ENCODE data around the gene SHC4. TPM values are rescaled to one million over a fixed set of nuclear protein-coding genes. Genes with fewer than 3 reads are reported as not detected.

SHC4 gene
- total RNA-seq, 2 donors from 2014 or later = 0.34 to 1.4 TPM

- Mint-ChIP-seq H3K9me3 (peaks cover 0 to 9% of the 10 kb centered on the region in 2 donors), H3K36me3 (peaks cover 14 to 27% of the 10 kb centered on the region in 2 donors), H3K27ac (no peak overlapping the region)
- ATAC-seq (no peak), DNase-seq (ENCODE audit: low spot score in 2 of 2) (no peak)
Observed at GRCh38 chr15:48880070-48880634, 83.6 kb downstream of the SHC4 start.

- peak; percentile 92 to 94 for DNase-seq (ENCODE audit: low spot score in 2 of 2)
- ATAC-seq = peak; percentile 92 to 95
- Mint-ChIP-seq H3K9me3 (peaks cover 0 to 9% of the 10 kb centered on the region in 2 donors), H3K36me3 (peaks cover 14 to 27% of the 10 kb centered on the region in 2 donors), H3K27ac (peak within 1 kb of the TSS; percentile 90 to 99)
Observed at GRCh38 chr15:48877630-48878595, 85.8 kb downstream of the SHC4 start, which contains the start of gene EID1. EID1 (plus strand) TSS chr15:48878134; CDS start chr15:48878177, 43 bp downstream.

- Mint-ChIP-seq H3K9me3 (peaks cover 0 to 9% of the 10 kb centered on the region in 2 donors), H3K27ac (no peak overlapping the region), H3K36me3 (peaks cover 14 to 27% of the 10 kb centered on the region in 2 donors)
- DNase-seq (ENCODE audit: low spot score in 2 of 2) (no peak), ATAC-seq (no peak)
Observed at GRCh38 chr15:48876057-48876456, 87.7 kb downstream of the SHC4 start.

GRCh38 chr15:48875241-48875960, 88.3 kb downstream of the SHC4 start:
- peaks cover 0 to 9% of the 10 kb centered on the region in 2 donors for H3K9me3 Mint-ChIP-seq
- H3K27ac Mint-ChIP-seq = no peak overlapping the region
- H3K36me3 Mint-ChIP-seq = peaks cover 14 to 23% of the 10 kb centered on the region in 2 donors
- no peak for DNase-seq (ENCODE audit: low spot score in 2 of 2)
- ATAC-seq = no peak

- ATAC-seq (no peak), DNase-seq (ENCODE audit: low spot score in 2 of 2) (no peak)
- Mint-ChIP-seq H3K36me3 (peaks cover under 1 to 2% of the 10 kb centered on the region in 2 donors), H3K9me3 (no peaks in the 10 kb centered on the region), H3K27ac (no peak overlapping the region)
Observed at GRCh38 chr15:48872632-48873031, 91.1 kb downstream of the SHC4 start.

- H3K9me3 Mint-ChIP-seq = no peaks in the 10 kb centered on the region
- no peak for DNase-seq (ENCODE audit: low spot score in 2 of 2)
- H3K36me3 Mint-ChIP-seq = no peaks in the 10 kb centered on the region
- H3K27ac Mint-ChIP-seq = no peak overlapping the region
- no peak for ATAC-seq
Observed at GRCh38 chr15:48871542-48871941, 92.2 kb downstream of the SHC4 start.

GRCh38 chr15:48869966-48870365, 93.8 kb downstream of the SHC4 start:
- no peaks in the 10 kb centered on the region for H3K36me3 Mint-ChIP-seq
- ATAC-seq (no peak), DNase-seq (ENCODE audit: low spot score in 2 of 2) (no peak)
- H3K9me3 Mint-ChIP-seq = no peaks in the 10 kb centered on the region
- H3K27ac Mint-ChIP-seq = no peak overlapping the region

- ATAC-seq = no peak
- DNase-seq (ENCODE audit: low spot score in 2 of 2) = no peak
- H3K36me3 Mint-ChIP-seq = no peaks in the 10 kb centered on the region
Observed at GRCh38 chr15:48868536-48868935, 95.2 kb downstream of the SHC4 start.

GRCh38 chr15:48868023-48868422, 95.7 kb downstream of the SHC4 start:
- Mint-ChIP-seq H3K27ac (no peak overlapping the region), H3K9me3 (no peaks in the 10 kb centered on the region), H3K36me3 (no peaks in the 10 kb centered on the region)
- DNase-seq (ENCODE audit: low spot score in 2 of 2) = no peak
- ATAC-seq = no peak

More at GRCh38 chr15:48868536-48868935, 95.2 kb downstream of the SHC4 start:
- Mint-ChIP-seq H3K9me3 (no peaks in the 10 kb centered on the region), H3K27ac (no peak overlapping the region)

GRCh38 chr15:48866141-48866563, 97.6 kb downstream of the SHC4 start:
- H3K36me3 Mint-ChIP-seq = no peaks in the 10 kb centered on the region
- no peak for DNase-seq (ENCODE audit: low spot score in 2 of 2)
- H3K9me3 Mint-ChIP-seq = no peaks in the 10 kb centered on the region
- no peak overlapping the region for H3K27ac Mint-ChIP-seq
- no peak for ATAC-seq

- ATAC-seq = no peak
- no peaks in the 10 kb centered on the region for H3K36me3 Mint-ChIP-seq
Observed at GRCh38 chr15:48865370-48866079, 98.2 kb downstream of the SHC4 start.

GRCh38 chr15:48862705-48863104, 101.0 kb downstream of the SHC4 start:
- no peaks in the 10 kb centered on the region for H3K9me3 Mint-ChIP-seq
- DNase-seq (ENCODE audit: low spot score in 2 of 2) (no peak), ATAC-seq (peak; percentile 65 to 84)
- no peaks in the 10 kb centered on the region for H3K36me3 Mint-ChIP-seq
- no peak overlapping the region for H3K27ac Mint-ChIP-seq

More at GRCh38 chr15:48865370-48866079, 98.2 kb downstream of the SHC4 start:
- Mint-ChIP-seq H3K9me3 (no peaks in the 10 kb centered on the region), H3K27ac (no peak overlapping the region)
- DNase-seq (ENCODE audit: low spot score in 2 of 2) = no peak

- H3K27ac Mint-ChIP-seq = no peak overlapping the region
- no peaks in the 10 kb centered on the region for H3K36me3 Mint-ChIP-seq
- no peaks in the 10 kb centered on the region for H3K9me3 Mint-ChIP-seq
- peak in 1 of 2 donors; percentile 65 for DNase-seq (ENCODE audit: low spot score in 2 of 2)
- ATAC-seq = peak; percentile 72 to 73
Observed at GRCh38 chr15:48861813-48862431, 101.8 kb downstream of the SHC4 start.

GRCh38 chr15:48859426-48859825, 104.3 kb downstream of the SHC4 start:
- no peak for DNase-seq (ENCODE audit: low spot score in 2 of 2)
- Mint-ChIP-seq H3K27ac (no peak overlapping the region), H3K36me3 (no peaks in the 10 kb centered on the region), H3K9me3 (no peaks in the 10 kb centered on the region)
- ATAC-seq = no peak

GRCh38 chr15:48858401-48858800, 105.3 kb downstream of the SHC4 start:
- DNase-seq (ENCODE audit: low spot score in 2 of 2) (no peak), ATAC-seq (no peak)
- no peaks in the 10 kb centered on the region for H3K9me3 Mint-ChIP-seq
- H3K36me3 Mint-ChIP-seq = no peaks in the 10 kb centered on the region
- no peak overlapping the region for H3K27ac Mint-ChIP-seq

- ATAC-seq (no peak), DNase-seq (ENCODE audit: low spot score in 2 of 2) (no peak)
- Mint-ChIP-seq H3K36me3 (no peaks in the 10 kb centered on the region), H3K27ac (no peak overlapping the region), H3K9me3 (no peaks in the 10 kb centered on the region)
Observed at GRCh38 chr15:48856942-48857341, 106.8 kb downstream of the SHC4 start.
